NB4 (cell line): ENCODE measurements around the gene SGCE.

Experiments
- CTCF ChIP-seq: IDR thresholded peaks from one replicate; pipeline ENCODE4 v1.5.1; 2012; ENCODE audit warnings: low read depth, low read length
- MAX ChIP-seq: IDR thresholded peaks from 2 replicates; pipeline ENCODE4 v1.6.1; 2011; ENCODE audit warnings: low read depth, low read length
- MYC ChIP-seq: IDR thresholded peaks from 2 replicates; pipeline ENCODE4 v1.6.1; 2011; ENCODE audit warnings: low read depth, low read length
- POLR2A ChIP-seq: IDR thresholded peaks from 2 replicates; pipeline ENCODE4 v1.6.1; 2011; ENCODE audit warnings: mild to moderate bottlenecking; ENCODE audit not compliant: insufficient read length; ENCODE audit errors: extremely low read depth

GRCh38 chr7:94590526-94591162, 65.3 kb downstream of the SGCE start:
- TF ChIP-seq CTCF (no peak), POLR2A (no peak), MAX (no peak), MYC (no peak)
